Measurements from ENCODE around the gene FREM2. TPM values are rescaled to one million over a fixed set of nuclear protein-coding genes. Genes with fewer than 3 reads are reported as not detected.

FREM2 gene
- total and polyA plus RNA-seq, 2 experiments from 2014 or later, result 2.3 to 17.8 TPM

DNA sequence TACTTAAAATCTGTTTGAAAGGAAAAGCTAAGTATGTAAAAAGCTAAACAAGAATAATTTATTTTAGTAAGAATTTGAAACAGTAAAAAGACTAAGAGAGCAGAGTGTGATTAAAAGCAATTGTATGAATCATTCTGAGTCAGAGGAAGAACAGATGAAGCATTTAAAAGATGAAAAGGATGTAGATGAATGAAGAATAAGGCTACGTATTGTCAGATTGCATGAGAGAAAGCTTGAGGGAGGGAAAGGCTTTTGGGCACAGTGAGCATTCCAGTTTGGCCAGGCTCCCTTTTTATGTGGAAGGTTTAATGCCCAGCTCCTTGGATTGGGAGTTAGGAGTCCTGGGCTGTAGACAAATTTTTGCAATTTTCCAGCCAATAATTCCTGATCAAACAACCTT is 117.7 kb downstream of the FREM2 start:
- H3K36me3 ChIP-seq (replicated peaks; ENCODE audit: insufficient read depth, low read depth), result no peaks in the 10 kb centered on the region
- H2AFZ ChIP-seq, result no peak overlapping the region
- peaks cover 7% of the 10 kb centered on the region for H3K9me3 ChIP-seq (ENCODE audit: low read depth)
- H3K27me3 ChIP-seq, result no peaks in the 10 kb centered on the region
- H3K4me3 ChIP-seq, result no peak overlapping the region
- no peaks in the 10 kb centered on the region for H3K4me1 ChIP-seq (ENCODE audit: insufficient read depth)
- 88% methylated on average over 1 of the region's 1 CpG for WGBS (ENCODE audit: low lambda C conversion rate, missing lambda C conversion rate)
- DNase-seq (ENCODE audit: low spot score), result no peak
- no peak overlapping the region for H3K4me2 ChIP-seq
- H3K9me2 ChIP-seq (replicated peaks; ENCODE audit: insufficient read depth), result no peaks in the 10 kb centered on the region
- TF ChIP-seq CTCF (IDR thresholded peaks at IDR 0.05; ENCODE audit: poor library complexity) (no peak), EZH2 (IDR thresholded peaks at IDR 0.05; ENCODE audit: borderline replicate concordance) (no peak), EZH2phosphoT487 (IDR thresholded peaks at IDR 0.05; ENCODE audit: low read depth, severe bottlenecking, unreplicated experiment) (no peak)
- no peak overlapping the region for H3K27ac ChIP-seq
- H3K79me2 ChIP-seq, result no peaks in the 10 kb centered on the region
- no peaks in the 10 kb centered on the region for H4K20me1 ChIP-seq (ENCODE audit: insufficient read depth, poor library complexity, severe bottlenecking)

DNA sequence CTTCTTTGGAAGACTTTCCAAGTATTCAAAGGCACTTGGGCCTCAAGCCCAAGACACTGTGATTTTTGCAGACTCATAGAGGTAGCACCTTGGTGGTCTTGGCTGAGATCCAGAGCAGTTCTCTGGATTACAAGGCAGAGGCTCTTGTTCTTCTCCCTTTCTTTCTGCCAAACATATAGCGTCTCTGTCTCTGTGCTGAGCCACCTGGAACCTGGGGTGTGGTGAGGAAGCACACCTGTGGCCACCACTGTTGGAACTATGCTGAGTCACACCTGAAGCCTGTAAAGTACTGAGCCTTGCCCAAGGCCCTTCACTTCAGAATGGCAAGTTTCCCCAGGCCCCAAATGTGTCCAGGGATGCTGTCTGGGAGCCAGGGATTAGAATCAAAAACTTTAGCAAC is 127.5 kb downstream of the FREM2 start:
- H3K27ac ChIP-seq, result no peak overlapping the region
- no peak for DNase-seq (ENCODE audit: low spot score)

DNA sequence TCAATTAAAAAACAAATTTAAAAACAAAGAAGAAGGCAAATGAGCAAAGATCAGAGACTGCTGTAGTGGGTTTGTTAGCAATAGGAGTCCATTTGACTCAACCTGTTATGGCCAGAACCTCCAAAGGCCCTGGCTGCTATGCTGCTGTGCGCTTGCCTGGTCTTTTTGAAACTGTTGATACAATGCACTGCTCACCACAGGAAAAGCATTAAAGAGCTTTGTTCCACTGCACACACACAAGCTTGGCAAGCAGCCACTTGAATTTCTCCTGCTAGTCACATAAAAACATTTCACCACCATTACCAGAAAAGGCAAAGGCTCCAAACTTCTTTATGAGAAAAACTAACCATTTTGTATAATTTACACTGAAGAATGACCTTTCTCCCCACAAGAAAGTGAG is 132.2 kb downstream of the FREM2 start:
- H3K36me3 ChIP-seq (replicated peaks; ENCODE audit: insufficient read depth, low read depth), result no peaks in the 10 kb centered on the region
- TF ChIP-seq EZH2 (IDR thresholded peaks at IDR 0.05; ENCODE audit: borderline replicate concordance) (no peak), EZH2phosphoT487 (IDR thresholded peaks at IDR 0.05; ENCODE audit: low read depth, severe bottlenecking, unreplicated experiment) (no peak), CTCF (IDR thresholded peaks at IDR 0.05; ENCODE audit: poor library complexity) (no peak)
- peak overlapping the region; percentile 68 for H3K27ac ChIP-seq
- no peak overlapping the region for H3K4me2 ChIP-seq
- DNase-seq (ENCODE audit: low spot score), result peak; percentile 63
- peaks cover 9% of the 10 kb centered on the region for H3K4me1 ChIP-seq (ENCODE audit: insufficient read depth)
- WGBS (ENCODE audit: low lambda C conversion rate, missing lambda C conversion rate), result 62% methylated on average over 1 of the region's 1 CpG
- no peaks in the 10 kb centered on the region for H3K79me2 ChIP-seq
- H3K27me3 ChIP-seq, result no peaks in the 10 kb centered on the region
- H2AFZ ChIP-seq, result no peak overlapping the region
- H3K4me3 ChIP-seq, result no peak overlapping the region
- no peaks in the 10 kb centered on the region for H3K9me3 ChIP-seq (ENCODE audit: low read depth)
- H4K20me1 ChIP-seq (ENCODE audit: insufficient read depth, poor library complexity, severe bottlenecking), result no peaks in the 10 kb centered on the region
- H3K9me2 ChIP-seq (replicated peaks; ENCODE audit: insufficient read depth), result no peaks in the 10 kb centered on the region

More for the DNA sequence above, 127.5 kb downstream of the FREM2 start:
- Histone ChIP-seq H3K36me3 (replicated peaks; ENCODE audit: insufficient read depth, low read depth) (no peaks in the 10 kb centered on the region), H3K4me1 (ENCODE audit: insufficient read depth) (no peaks in the 10 kb centered on the region), H4K20me1 (ENCODE audit: insufficient read depth, poor library complexity, severe bottlenecking) (no peaks in the 10 kb centered on the region), H3K9me2 (replicated peaks; ENCODE audit: insufficient read depth) (no peaks in the 10 kb centered on the region), H3K4me2 (no peak overlapping the region), H3K27me3 (no peaks in the 10 kb centered on the region), H3K79me2 (no peaks in the 10 kb centered on the region), H3K4me3 (no peak overlapping the region), H3K9me3 (ENCODE audit: low read depth) (peaks cover 11% of the 10 kb centered on the region), H2AFZ (no peak overlapping the region)
- 81% methylated on average over 1 of the region's 1 CpG for WGBS (ENCODE audit: low lambda C conversion rate, missing lambda C conversion rate)
- TF ChIP-seq EZH2phosphoT487 (IDR thresholded peaks at IDR 0.05; ENCODE audit: low read depth, severe bottlenecking, unreplicated experiment) (no peak), CTCF (IDR thresholded peaks at IDR 0.05; ENCODE audit: poor library complexity) (no peak), EZH2 (IDR thresholded peaks at IDR 0.05; ENCODE audit: borderline replicate concordance) (no peak)

DNA sequence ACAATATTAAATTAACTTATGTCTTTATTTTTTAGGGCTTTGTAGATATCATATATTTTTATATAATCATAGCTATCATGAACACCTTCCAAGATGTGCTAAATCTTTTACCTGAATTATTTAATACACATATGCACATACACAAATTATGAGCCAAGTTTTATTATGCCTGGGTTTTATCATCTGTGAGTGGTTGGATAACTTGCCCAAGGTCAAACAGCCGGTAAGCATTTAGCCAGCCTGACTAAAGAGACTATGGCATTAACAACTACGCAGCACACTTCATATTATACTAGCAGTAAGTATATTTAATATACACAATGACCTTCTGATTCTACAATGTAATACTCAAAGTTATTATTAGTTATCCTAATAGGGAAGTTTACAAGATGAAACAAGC is 132.7 kb downstream of the FREM2 start:
- Histone ChIP-seq H3K36me3 (replicated peaks; ENCODE audit: insufficient read depth, low read depth) (no peaks in the 10 kb centered on the region), H3K9me3 (ENCODE audit: low read depth) (no peaks in the 10 kb centered on the region), H3K27ac (peak overlapping the region; percentile 52), H3K9me2 (replicated peaks; ENCODE audit: insufficient read depth) (no peaks in the 10 kb centered on the region), H3K27me3 (no peaks in the 10 kb centered on the region), H3K4me2 (no peak overlapping the region), H3K4me1 (ENCODE audit: insufficient read depth) (peaks cover 9% of the 10 kb centered on the region), H3K4me3 (no peak overlapping the region), H3K79me2 (no peaks in the 10 kb centered on the region), H4K20me1 (ENCODE audit: insufficient read depth, poor library complexity, severe bottlenecking) (no peaks in the 10 kb centered on the region), H2AFZ (no peak overlapping the region)
- DNase-seq (ENCODE audit: low spot score), result no peak
- 62% methylated on average over 2 of the region's 2 CpGs for WGBS (ENCODE audit: low lambda C conversion rate, missing lambda C conversion rate)
- TF ChIP-seq EZH2 (IDR thresholded peaks at IDR 0.05; ENCODE audit: borderline replicate concordance) (no peak), CTCF (IDR thresholded peaks at IDR 0.05; ENCODE audit: poor library complexity) (no peak), EZH2phosphoT487 (IDR thresholded peaks at IDR 0.05; ENCODE audit: low read depth, severe bottlenecking, unreplicated experiment) (no peak)

Measured in hepatocyte (in vitro differentiated cells).